ENCODE measurements around the gene STX8. TPM values are rescaled to one million over a fixed set of nuclear protein-coding genes. Genes with fewer than 3 reads are reported as not detected.
A peak's percentile ranks its signal among the peaks of the same experiment; 100 is the strongest.

The STX8 gene
- total and polyA plus RNA-seq, 8 donors: 21.6 to 559 (median 75.0) TPM

DNA sequence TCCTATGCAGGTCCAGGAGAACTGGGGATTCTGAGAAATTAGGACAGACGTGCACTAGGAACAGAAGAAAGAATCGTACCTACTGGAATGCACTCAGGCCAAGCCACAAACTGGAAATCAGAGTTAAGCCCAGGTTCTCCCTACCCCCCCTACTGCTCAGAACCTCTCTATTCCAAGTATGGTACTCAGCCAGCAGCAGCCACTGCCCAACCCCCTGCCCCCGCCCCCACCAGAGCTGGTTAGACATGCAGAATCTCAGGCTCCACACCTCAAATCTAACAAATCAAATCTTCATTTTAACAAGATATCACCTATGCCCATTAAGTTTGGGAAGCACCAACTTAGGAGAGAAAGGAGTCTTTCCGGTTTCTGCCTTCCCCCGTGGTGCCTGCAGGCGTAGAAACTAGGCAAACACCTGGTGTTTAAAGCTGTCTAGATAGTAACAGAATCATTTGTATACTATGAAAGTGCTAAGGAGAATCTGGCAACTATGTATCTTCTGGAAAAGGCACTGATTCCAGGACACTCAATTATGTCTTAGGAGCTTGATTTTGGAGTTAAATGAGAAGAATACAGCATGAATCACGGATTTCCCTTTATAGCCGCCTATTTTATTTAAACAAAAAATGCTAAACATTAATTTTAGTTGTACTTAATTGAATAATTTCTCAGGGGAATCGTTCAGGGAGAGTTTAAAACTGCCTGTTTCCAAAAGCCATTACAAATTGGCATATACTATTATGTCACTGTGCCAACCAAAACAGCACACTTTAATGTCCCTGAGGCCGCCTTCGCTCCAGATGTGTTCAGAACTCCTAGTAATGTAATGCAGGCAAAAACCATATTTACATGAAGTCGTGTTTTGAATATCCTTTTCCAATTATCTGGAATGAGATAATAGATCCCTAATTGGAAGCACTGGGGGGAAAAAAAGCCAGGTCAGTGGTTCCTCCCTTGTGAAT lies 166.5 kb downstream of the STX8 start:
- no peaks in the 10 kb centered on the region for H3K27me3 ChIP-seq
- 54 to 68% (median 65%) methylated on average over 12 of the region's 12 CpGs for WGBS, 5 donors
- intact Hi-C loops (cut with DNase I; ENCODE audit: low total_unique reads): no loop called here
- H3K36me3 ChIP-seq: no peaks in the 10 kb centered on the region
- DNase-seq: peak in 1 of 2 donors; percentile 44
- H3K9me3 ChIP-seq: no peaks in the 10 kb centered on the region
- no peak overlapping the region for H3K27ac ChIP-seq
- no peak overlapping the region for H3K4me3 ChIP-seq
- H3K4me1 ChIP-seq: peaks cover 0 to 16% (median 9%) of the 10 kb centered on the region in 4 donors
- no peak for TF ChIP-seq POLR2A (IDR thresholded peaks at IDR 0.05)
- TF ChIP-seq, protein P1, sequence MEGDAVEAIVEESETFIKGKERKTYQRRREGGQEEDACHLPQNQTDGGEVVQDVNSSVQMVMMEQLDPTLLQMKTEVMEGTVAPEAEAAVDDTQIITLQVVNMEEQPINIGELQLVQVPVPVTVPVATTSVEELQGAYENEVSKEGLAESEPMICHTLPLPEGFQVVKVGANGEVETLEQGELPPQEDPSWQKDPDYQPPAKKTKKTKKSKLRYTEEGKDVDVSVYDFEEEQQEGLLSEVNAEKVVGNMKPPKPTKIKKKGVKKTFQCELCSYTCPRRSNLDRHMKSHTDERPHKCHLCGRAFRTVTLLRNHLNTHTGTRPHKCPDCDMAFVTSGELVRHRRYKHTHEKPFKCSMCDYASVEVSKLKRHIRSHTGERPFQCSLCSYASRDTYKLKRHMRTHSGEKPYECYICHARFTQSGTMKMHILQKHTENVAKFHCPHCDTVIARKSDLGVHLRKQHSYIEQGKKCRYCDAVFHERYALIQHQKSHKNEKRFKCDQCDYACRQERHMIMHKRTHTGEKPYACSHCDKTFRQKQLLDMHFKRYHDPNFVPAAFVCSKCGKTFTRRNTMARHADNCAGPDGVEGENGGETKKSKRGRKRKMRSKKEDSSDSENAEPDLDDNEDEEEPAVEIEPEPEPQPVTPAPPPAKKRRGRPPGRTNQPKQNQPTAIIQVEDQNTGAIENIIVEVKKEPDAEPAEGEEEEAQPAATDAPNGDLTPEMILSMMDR (IDR thresholded peaks at IDR 0.05): no peak
- TF ChIP-seq POLR2AphosphoS5 (IDR thresholded peaks at IDR 0.05): no peak
- no peak for TF ChIP-seq EP300 (IDR thresholded peaks at IDR 0.05)

DNA sequence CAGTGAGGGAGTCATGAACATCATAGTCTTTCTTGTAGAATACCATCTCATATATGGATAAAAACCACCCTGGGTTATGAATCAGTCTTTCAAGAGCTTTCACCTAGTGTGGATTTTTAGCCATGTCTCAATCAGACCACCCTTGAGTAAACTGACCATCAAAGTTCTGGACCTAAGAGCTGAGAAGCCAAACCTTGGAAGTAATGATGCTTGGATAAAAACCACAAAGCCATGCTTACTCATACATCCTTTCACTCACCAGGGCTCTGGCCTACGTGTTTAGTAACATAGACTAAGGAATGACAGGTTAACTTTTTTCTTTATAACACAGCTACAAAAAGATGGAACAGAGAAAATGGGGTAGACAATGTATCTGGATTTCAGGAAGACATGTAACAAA lies 167.2 kb downstream of the STX8 start:
- no peaks in the 10 kb centered on the region for H3K9me3 ChIP-seq
- WGBS, 5 donors: 78 to 93% (median 87%) methylated on average over 1 of the region's 1 CpG
- H3K36me3 ChIP-seq: no peaks in the 10 kb centered on the region
- peaks cover 0 to 16% (median 9%) of the 10 kb centered on the region in 4 donors for H3K4me1 ChIP-seq
- TF ChIP-seq EP300 (IDR thresholded peaks at IDR 0.05) (no peak), POLR2AphosphoS5 (IDR thresholded peaks at IDR 0.05) (no peak), POLR2A (IDR thresholded peaks at IDR 0.05) (no peak)
- TF ChIP-seq, protein P1 (IDR thresholded peaks at IDR 0.05): no peak
- no peak overlapping the region for H3K27ac ChIP-seq
- no peak overlapping the region for H3K4me3 ChIP-seq
- DNase-seq: no peak
- intact Hi-C loops (cut with DNase I; ENCODE audit: low total_unique reads): no loop called here
- H3K27me3 ChIP-seq: no peaks in the 10 kb centered on the region

DNA sequence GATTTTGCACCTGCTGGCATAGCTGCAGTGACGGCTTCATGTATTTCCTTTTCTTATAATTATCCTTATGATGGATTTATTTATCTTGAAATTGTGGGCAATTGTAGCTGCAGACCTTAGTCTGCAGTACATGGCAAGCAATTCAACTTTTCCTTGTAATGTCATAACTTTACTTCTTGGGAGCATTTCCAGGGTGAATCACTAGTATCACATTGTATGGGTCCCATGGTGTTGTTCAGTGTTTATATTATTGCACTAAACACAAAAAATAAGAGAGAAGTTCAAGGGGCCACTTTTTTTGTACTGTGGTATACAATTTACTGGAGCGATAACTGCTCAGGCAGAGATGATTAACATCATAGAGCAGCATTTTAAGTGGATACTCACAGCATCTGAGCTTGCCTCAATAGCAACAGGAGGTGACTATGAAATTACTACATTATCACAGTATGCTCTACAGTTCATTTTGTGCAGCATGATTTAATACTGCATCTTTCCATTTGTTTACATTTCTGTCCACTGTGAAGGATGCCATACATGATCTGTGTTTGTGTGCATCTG lies 169.5 kb downstream of the STX8 start:
- Histone ChIP-seq H3K4me3 (no peak overlapping the region), H3K9me3 (no peaks in the 10 kb centered on the region), H3K27ac (no peak overlapping the region), H3K27me3 (no peaks in the 10 kb centered on the region), H3K4me1 (peaks cover 0 to 16% (median 9%) of the 10 kb centered on the region in 4 donors), H3K36me3 (no peaks in the 10 kb centered on the region)
- no peak for TF ChIP-seq POLR2A (IDR thresholded peaks at IDR 0.05)
- TF ChIP-seq POLR2AphosphoS5 (IDR thresholded peaks at IDR 0.05): no peak
- no peak for TF ChIP-seq EP300 (IDR thresholded peaks at IDR 0.05)
- TF ChIP-seq, protein P1 (IDR thresholded peaks at IDR 0.05): no peak
- 89 to 95% (median 91%) methylated on average over 2 of the region's 2 CpGs for WGBS, 5 donors
- no peak for DNase-seq
- intact Hi-C loops (cut with DNase I; ENCODE audit: low total_unique reads): no loop called here

DNA sequence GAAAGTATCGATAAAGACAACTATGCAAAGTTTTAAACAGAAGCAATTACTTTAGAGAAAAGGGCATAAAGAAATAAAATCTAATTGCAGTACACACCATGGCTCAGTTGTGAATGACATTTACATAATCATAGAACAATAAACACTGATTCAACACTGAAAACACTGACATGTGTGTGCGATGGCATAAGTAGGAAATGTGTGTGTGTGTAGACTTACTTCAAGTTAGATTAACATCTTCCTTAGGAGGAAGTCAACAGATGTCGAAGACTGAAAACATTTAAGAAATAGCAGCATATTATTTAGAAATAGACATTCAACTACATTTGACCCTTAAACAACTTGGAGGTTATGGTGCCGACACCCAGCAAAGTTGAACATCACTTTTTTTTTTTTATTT lies 172.4 kb downstream of the STX8 start:
- no peak overlapping the region for H3K27ac ChIP-seq

More for the DNA sequence above, 172.4 kb downstream of the STX8 start:
- intact Hi-C loops (cut with DNase I; ENCODE audit: low total_unique reads): no loop called here
- no peaks in the 10 kb centered on the region for H3K36me3 ChIP-seq
- H3K4me1 ChIP-seq: no peaks in the 10 kb centered on the region
- H3K9me3 ChIP-seq: no peaks in the 10 kb centered on the region
- no peak overlapping the region for H3K4me3 ChIP-seq
- 92 to 97% (median 95%) methylated on average over 4 of the region's 4 CpGs for WGBS, 5 donors
- H3K27me3 ChIP-seq: no peaks in the 10 kb centered on the region
- no peak for DNase-seq
- TF ChIP-seq, protein P1 (IDR thresholded peaks at IDR 0.05): no peak
- no peak for TF ChIP-seq EP300 (IDR thresholded peaks at IDR 0.05)
- TF ChIP-seq POLR2AphosphoS5 (IDR thresholded peaks at IDR 0.05): no peak
- TF ChIP-seq POLR2A (IDR thresholded peaks at IDR 0.05): no peak

All from stomach (tissue), 9 donors.